Thoracic aorta (tissue), 2 donors: Measurements from ENCODE around the gene FXR2. TPM values are rescaled to one million over a fixed set of nuclear protein-coding genes. Genes with fewer than 3 reads are reported as not detected.
A peak's percentile ranks its signal among the peaks of the same experiment; 100 is the strongest.

Source experiments
- ATAC-seq: fragments of 150-250 bp; one replicate; pipeline ENCODE4 v1.8.0; 2017; ENCODE audit warnings: low read depth; ENCODE audit not compliant: insufficient number of reproducible peaks, low FRiP score
- DNase-seq: peaks from one replicate; pipeline ENCODE4 v3.0.0-alpha.2; 2020; ENCODE audit warnings: low spot score
- H3K27ac ChIP-seq, 2 donors: fragments of 200-600 bp; sonication (generic); 1 replicate in 1 of 2; 2 replicates in 1 of 2; pipeline ENCODE4 v1.5.1; 2016; ENCODE audit warnings: mild to moderate bottlenecking in 2 of 2, moderate library complexity in 2 of 2
- H3K27me3 ChIP-seq: fragments of 200-600 bp; sonication (generic); replicated peaks from 2 replicates; pipeline ENCODE4 v1.6.0; 2016; ENCODE audit warnings: mild to moderate bottlenecking; ENCODE audit not compliant: insufficient read depth
- H3K36me3 ChIP-seq: fragments of 200-600 bp; sonication (generic); one replicate; pipeline ENCODE4 v1.5.1; 2016
- H3K4me1 ChIP-seq, 2 donors: fragments of 200-600 bp; sonication (generic); 1 replicate in 1 of 2; 2 replicates in 1 of 2; pipeline versions ENCODE4 v1.5.1 to v1.6.0; 2016; ENCODE audit warnings: low read depth in 2 of 2, mild to moderate bottlenecking in 1 of 2; ENCODE audit not compliant: control insufficient read depth in 1 of 2
- H3K4me3 ChIP-seq: fragments of 200-600 bp; sonication (generic); 2 replicates; pipeline ENCODE4 v1.5.1; 2016; ENCODE audit warnings: mild to moderate bottlenecking
- H3K9me3 ChIP-seq: fragments of 200-600 bp; sonication (generic); 2 replicates; pipeline ENCODE4 v1.5.1; 2016
- CTCF ChIP-seq: fragments of 200-600 bp; sonication (generic); IDR thresholded peaks from one replicate; pipeline ENCODE4 v1.5.1; 2019; ENCODE audit warnings: antibody characterized with exemption
- total RNA-seq, 2 donors: library from RNA; depleted of rRNA; stranded (reverse); fragments of >200 nt; gene quantifications; one replicate each; pipeline versions ENCODE4 v1.1.0 to v1.2.3, GENCODE V29; 2016

FXR2 gene
- total RNA-seq, 2 donors from 2014 or later, result 42.8 to 53.9 TPM

- Histone ChIP-seq H3K4me1 (no peaks in the 10 kb centered on the region), H3K27ac (no peak overlapping the region), H3K36me3 (no peaks in the 10 kb centered on the region), H3K27me3 (no peaks in the 10 kb centered on the region), H3K4me3 (no peak overlapping the region), H3K9me3 (no peaks in the 10 kb centered on the region)
- DNase-seq, result no peak
- no peak for ATAC-seq
- no peak for TF ChIP-seq CTCF
Measured at GRCh38 chr17:7620835-7621234, 6.1 kb upstream of the FXR2 start.

- H3K4me3 ChIP-seq, result no peak overlapping the region
- H3K4me1 ChIP-seq, result peaks cover 0 to 6% of the 10 kb centered on the region in 2 donors
- TF ChIP-seq CTCF, result no peak
- DNase-seq (no peak), ATAC-seq (no peak)
- H3K27ac ChIP-seq, result no peak overlapping the region
- no peaks in the 10 kb centered on the region for H3K36me3 ChIP-seq
- H3K27me3 ChIP-seq, result no peaks in the 10 kb centered on the region
- no peaks in the 10 kb centered on the region for H3K9me3 ChIP-seq
Measured at GRCh38 chr17:7618608-7619007, 3.9 kb upstream of the FXR2 start.

GRCh38 chr17:7615265-7615747 lies 609 bp upstream of the FXR2 start:
- peak overlapping the region; percentile 92 for H3K4me3 ChIP-seq
- peaks cover 15 to 38% of the 10 kb centered on the region in 2 donors for H3K4me1 ChIP-seq
- ATAC-seq (no peak), DNase-seq (no peak)
- peak overlapping the region; percentile 73 to 84 for H3K27ac ChIP-seq
- no peaks in the 10 kb centered on the region for H3K9me3 ChIP-seq
- H3K27me3 ChIP-seq, result no peaks in the 10 kb centered on the region
- TF ChIP-seq CTCF, result no peak
- peaks cover 4% of the 10 kb centered on the region for H3K36me3 ChIP-seq

- no peak for ATAC-seq
- H3K4me1 ChIP-seq, result peaks cover 18 to 38% of the 10 kb centered on the region in 2 donors
Measured at GRCh38 chr17:7613769-7614424, 800 bp downstream of the FXR2 start.

GRCh38 chr17:7612294-7612640 lies 2.4 kb downstream of the FXR2 start:
- DNase-seq (no peak), ATAC-seq (no peak)
- Histone ChIP-seq H3K36me3 (peaks cover 4% of the 10 kb centered on the region), H3K9me3 (no peaks in the 10 kb centered on the region), H3K27me3 (no peaks in the 10 kb centered on the region), H3K4me1 (peaks cover 18 to 38% of the 10 kb centered on the region in 2 donors), H3K27ac (no peak overlapping the region), H3K4me3 (no peak overlapping the region)
- TF ChIP-seq CTCF, result no peak

More at GRCh38 chr17:7613769-7614424, 800 bp downstream of the FXR2 start:
- Histone ChIP-seq H3K27me3 (no peaks in the 10 kb centered on the region), H3K9me3 (no peaks in the 10 kb centered on the region), H3K27ac (peak overlapping the region; percentile 76 to 84), H3K4me3 (peak overlapping the region; percentile 92), H3K36me3 (peaks cover 4% of the 10 kb centered on the region)
- no peak for TF ChIP-seq CTCF
- no peak for DNase-seq
